Transverse colon (tissue), 4 donors: ENCODE measurements around the gene MUSTN1. TPM values are rescaled to one million over a fixed set of nuclear protein-coding genes. Genes with fewer than 3 reads are reported as not detected.

ENCODE experiments used
- DNase-seq: peaks from one replicate; pipeline ENCODE4 v3.0.0-alpha.2; 2019
- H3K27ac ChIP-seq, 4 donors: fragments of 200-600 bp; sonication (generic); 2 replicates each; pipeline ENCODE4 v1.5.1; 2016 to 2018; ENCODE audit warnings: inconsistent platforms in 4 of 4
- H3K27me3 ChIP-seq: fragments of 200-600 bp; sonication (generic); 2 replicates; pipeline ENCODE4 v1.5.1; 2017; ENCODE audit warnings: inconsistent platforms
- H3K36me3 ChIP-seq, 4 donors: fragments of 200-600 bp; sonication (generic); 2 replicates each; pipeline ENCODE4 v1.5.1; 2017 to 2019; ENCODE audit warnings: inconsistent platforms in 4 of 4
- H3K4me1 ChIP-seq, 4 donors: fragments of 200-600 bp; sonication (generic); 2 replicates each; pipeline ENCODE4 v1.5.1; 2017 to 2020; ENCODE audit warnings: inconsistent platforms in 4 of 4
- H3K4me3 ChIP-seq, 4 donors: fragments of 200-600 bp; sonication (generic); 1 replicate in 1 of 4; 2 replicates in 3 of 4; pipeline versions ENCODE4 v1.5.1 to v1.6.1; 2017 to 2019; ENCODE audit warnings: inconsistent platforms in 4 of 4
- H3K9me3 ChIP-seq, 2 donors: fragments of 200-600 bp; sonication (generic); 2 replicates each; pipeline ENCODE4 v1.5.1; 2017 to 2019; ENCODE audit warnings: inconsistent platforms in 2 of 2
- CTCF ChIP-seq, 5 experiments: fragments of 200-600 bp in 3 of 5; fragments of 450-650 bp in 2 of 5; sonication (generic) in 3 of 5; IDR thresholded peaks; 1 replicate in 2 of 5; 2 replicates in 3 of 5; pipeline ENCODE4 v1.5.1; 2016 to 2017; ENCODE audit warnings: antibody characterized with exemption in 5 of 5, inconsistent platforms in 3 of 5, mild to moderate bottlenecking in 2 of 5, moderate library complexity in 1 of 5
- EP300 ChIP-seq: sonication (generic); formaldehyde crosslinking; IDR thresholded peaks from one replicate; pipeline ENCODE4 v1.6.1; 2017; ENCODE audit warnings: antibody characterized with exemption, low read depth
- POLR2A ChIP-seq: fragments of 450-650 bp; IDR thresholded peaks from one replicate; pipeline ENCODE4 v1.6.1; 2016; ENCODE audit warnings: antibody characterized with exemption, mild to moderate bottlenecking, moderate library complexity
- POLR2AphosphoS5 ChIP-seq, 3 donors: sonication (generic); formaldehyde crosslinking; IDR thresholded peaks; one replicate each; pipeline ENCODE4 v1.6.1; 2016; ENCODE audit warnings: antibody characterized with exemption in 3 of 3
- WGBS, 2 donors: methylation state at CpG; one replicate each; pipeline ENCODE4 v1.1.5; 2018; ENCODE audit warnings: low coverage in 1 of 2; 5-methylcytosine and 5-hydroxymethylcytosine counted together
- in situ Hi-C, 4 donors: fragments of 200-750 bp; cut with MboI; loops; one replicate each; pipeline versions ENCODE4 v1.15.0 to v1.15.1; 2017; ENCODE audit warnings: low sequenced_read_pairs in 3 of 4, low pct_ligation_motif_present in 1 of 4, low pct_unique_long_range_greater_than_20kb in 1 of 4
- intact Hi-C: fragments of 100-400 bp; cut with DNase I; formaldehyde crosslinking; loops from one replicate; pipeline ENCODE4 v1.15.1; 2023; ENCODE audit warnings: low total_unique reads
- total RNA-seq, 4 donors: library from RNA; depleted of rRNA; stranded (reverse); fragments of >200 nt; gene quantifications; one replicate each; pipeline ENCODE4 v1.1.0, GENCODE V29; 2016

MUSTN1 gene
- total RNA-seq, 4 donors from 2014 or later = 3.0 to 26.5 (median 11.8) TPM

- Histone ChIP-seq H3K4me3 (no peak overlapping the region), H3K36me3 (no peaks in the 10 kb centered on the region), H3K27ac (no peak overlapping the region), H3K9me3 (no peaks in the 10 kb centered on the region), H3K27me3 (no peaks in the 10 kb centered on the region), H3K4me1 (no peaks in the 10 kb centered on the region)
- 77 to 83% methylated on average over 4 to 11 of the region's 11 CpGs for WGBS, 2 donors
- intact Hi-C loops (no loop called here), in situ Hi-C loops (no loop called here)
- DNase-seq = no peak
- no peak for TF ChIP-seq CTCF (IDR thresholded peaks at IDR 0.05)
- no peak for TF ChIP-seq EP300
- no peak for TF ChIP-seq POLR2AphosphoS5 (IDR thresholded peaks at IDR 0.05)
- TF ChIP-seq POLR2A = no peak
Measured at GRCh38 chr3:52787246-52787645, 47.6 kb downstream of the MUSTN1 start.

- no peaks in the 10 kb centered on the region for H3K36me3 ChIP-seq
- in situ Hi-C loops = no loop called here
- no peaks in the 10 kb centered on the region for H3K9me3 ChIP-seq
- H3K4me3 ChIP-seq = no peak overlapping the region
- DNase-seq = no peak
- WGBS, 2 donors = 86% methylated on average over 19 of the region's 19 CpGs; no CpG with 5 or more reads in 1 of the 2 donors
- no peak overlapping the region for H3K27ac ChIP-seq
- no peak for TF ChIP-seq POLR2AphosphoS5 (IDR thresholded peaks at IDR 0.05)
- no peak for TF ChIP-seq POLR2A
- TF ChIP-seq CTCF (IDR thresholded peaks at IDR 0.05) = no peak
- no peak for TF ChIP-seq EP300
- H3K27me3 ChIP-seq = no peaks in the 10 kb centered on the region
- no peaks in the 10 kb centered on the region for H3K4me1 ChIP-seq
- intact Hi-C loops = no loop called here
Measured at GRCh38 chr3:52786330-52787215, 48.2 kb downstream of the MUSTN1 start.

GRCh38 chr3:52784931-52785590 lies 49.8 kb downstream of the MUSTN1 start:
- Histone ChIP-seq H3K9me3 (no peaks in the 10 kb centered on the region), H3K4me1 (no peaks in the 10 kb centered on the region), H3K27me3 (no peaks in the 10 kb centered on the region), H3K4me3 (no peak overlapping the region), H3K27ac (no peak overlapping the region), H3K36me3 (no peaks in the 10 kb centered on the region)
- no peak for TF ChIP-seq POLR2AphosphoS5 (IDR thresholded peaks at IDR 0.05)
- no peak for DNase-seq
- in situ Hi-C loops (no loop called here), intact Hi-C loops (no loop called here)
- WGBS, 2 donors = 82 to 92% methylated on average over 2 to 5 of the region's 5 CpGs

- intact Hi-C loops (no loop called here), in situ Hi-C loops (no loop called here)
- H3K27me3 ChIP-seq = no peaks in the 10 kb centered on the region
- no peak overlapping the region for H3K4me3 ChIP-seq
- DNase-seq = no peak
- H3K4me1 ChIP-seq = no peaks in the 10 kb centered on the region
- TF ChIP-seq EP300 (no peak), POLR2AphosphoS5 (IDR thresholded peaks at IDR 0.05) (no peak), POLR2A (no peak), CTCF (IDR thresholded peaks at IDR 0.05) (no peak)
- H3K9me3 ChIP-seq = no peaks in the 10 kb centered on the region
- H3K27ac ChIP-seq = no peak overlapping the region
- H3K36me3 ChIP-seq = no peaks in the 10 kb centered on the region
- WGBS, 2 donors = 83% methylated on average over 1 to 18 of the region's 18 CpGs
Measured at GRCh38 chr3:52784021-52784621, 50.7 kb downstream of the MUSTN1 start.
